Activated naive CD4-positive, alpha-beta T cell treated with anti-CD3 and anti-CD28 coated beads for 36 hours (primary cell): Measurements from ENCODE around the gene IDH3B. TPM values are rescaled to one million over a fixed set of nuclear protein-coding genes. Genes with fewer than 3 reads are reported as not detected.

Source experiments
- CTCF ChIA-PET: fragments of 350-600 bp; sonication (Branson Sonifier 250); formaldehyde crosslinking; loops from one replicate; lab custom pipeline; 2021; ENCODE audit warnings: antibody characterized with exemption; lab: Charles Lee
- DNase-seq: peaks from one replicate; pipeline ENCODE4 v3.0.0-alpha.2; 2020
- H3K27ac Mint-ChIP-seq: one replicate; pipeline ENCODE4 v1.8.0; 2021; ENCODE audit warnings: mild to moderate bottlenecking, mixed read lengths
- H3K27me3 Mint-ChIP-seq: one replicate; pipeline ENCODE4 v1.8.0; 2021; ENCODE audit warnings: low read depth, mixed read lengths
- H3K36me3 Mint-ChIP-seq: one replicate; pipeline ENCODE4 v1.8.0; 2021; ENCODE audit warnings: low read depth, mixed read lengths
- H3K4me1 Mint-ChIP-seq: one replicate; pipeline ENCODE4 v1.8.0; 2021; ENCODE audit warnings: low read depth, mixed read lengths
- H3K4me3 Mint-ChIP-seq: one replicate; pipeline ENCODE4 v1.8.0; 2021; ENCODE audit warnings: mild to moderate bottlenecking, moderate library complexity, mixed read lengths
- H3K9me3 Mint-ChIP-seq: one replicate; pipeline ENCODE4 v1.8.0; 2021; ENCODE audit warnings: mixed read lengths
- intact Hi-C: fragments of 100-400 bp; cut with micrococcal nuclease; formaldehyde crosslinking; loops from one replicate; pipeline ENCODE4 v1.15.1; 2023
- total RNA-seq, 2 experiments: library from RNA; stranded (reverse); gene quantifications; one replicate each; pipeline ENCODE4 v1.2.3, GENCODE V29; 2021

IDH3B gene
- total RNA-seq, 2 experiments from 2014 or later, result 123 to 125 TPM

DNA sequence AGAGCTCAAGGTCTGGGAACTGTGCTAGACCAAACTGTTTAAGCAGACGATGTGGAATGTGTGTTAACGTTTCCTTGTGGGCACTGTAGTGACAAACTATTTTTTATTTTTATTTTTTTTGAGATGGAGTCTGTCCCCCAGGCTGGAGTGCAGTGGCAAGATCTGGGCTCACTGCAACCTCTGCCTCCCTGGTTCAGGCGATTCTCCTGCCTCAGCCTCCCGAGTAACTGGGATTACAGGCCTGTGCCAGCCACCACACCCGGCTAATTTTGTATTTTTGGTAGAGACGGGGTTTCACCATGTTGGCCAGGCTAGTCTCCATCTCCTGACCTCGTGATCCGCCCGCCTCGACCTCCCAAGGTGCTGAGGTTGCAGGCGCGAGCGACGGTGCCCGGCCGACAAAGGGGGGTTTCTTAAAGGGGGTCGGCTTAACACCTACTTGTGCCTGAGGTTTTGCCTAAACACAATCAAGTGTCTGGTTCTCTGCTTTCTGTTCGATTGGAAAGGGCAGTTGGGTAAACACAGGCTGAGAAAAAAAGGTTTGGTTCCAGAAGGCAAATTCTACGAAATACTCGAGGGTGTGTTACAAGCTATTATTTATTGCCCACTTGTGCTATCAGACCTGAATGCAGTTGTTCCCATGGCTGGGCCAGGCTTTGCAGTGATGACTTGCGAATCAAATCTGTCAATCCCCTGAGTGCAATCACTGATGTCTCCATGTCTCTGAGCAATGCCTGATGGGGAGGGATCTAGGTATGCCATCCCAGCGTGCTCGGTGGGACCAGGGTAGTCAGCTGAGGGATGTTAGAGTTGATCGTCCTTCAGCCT lies 10.2 kb downstream of the IDH3B start:
- no peak for DNase-seq
- Mint-ChIP-seq H3K9me3 (no peaks in the 10 kb centered on the region), H3K4me1 (peaks cover 58% of the 10 kb centered on the region), H3K27me3 (no peaks in the 10 kb centered on the region), H3K4me3 (peak overlapping the region; percentile 90), H3K36me3 (peaks cover 57% of the 10 kb centered on the region), H3K27ac (peak overlapping the region; percentile 84)
- CTCF ChIA-PET, result interaction anchor here (0.8 to 1.8 kb wide), 2 partner anchors 22 to 132 kb away, joined by 3 to 5 read pairs; no protein-coding TSS in a partner anchor
- intact Hi-C loops, result loop anchor here (2.0 to 5.0 kb wide), 2 partner anchors 146 to 551 kb away; partner anchors contain the start of gene ZNF343

DNA sequence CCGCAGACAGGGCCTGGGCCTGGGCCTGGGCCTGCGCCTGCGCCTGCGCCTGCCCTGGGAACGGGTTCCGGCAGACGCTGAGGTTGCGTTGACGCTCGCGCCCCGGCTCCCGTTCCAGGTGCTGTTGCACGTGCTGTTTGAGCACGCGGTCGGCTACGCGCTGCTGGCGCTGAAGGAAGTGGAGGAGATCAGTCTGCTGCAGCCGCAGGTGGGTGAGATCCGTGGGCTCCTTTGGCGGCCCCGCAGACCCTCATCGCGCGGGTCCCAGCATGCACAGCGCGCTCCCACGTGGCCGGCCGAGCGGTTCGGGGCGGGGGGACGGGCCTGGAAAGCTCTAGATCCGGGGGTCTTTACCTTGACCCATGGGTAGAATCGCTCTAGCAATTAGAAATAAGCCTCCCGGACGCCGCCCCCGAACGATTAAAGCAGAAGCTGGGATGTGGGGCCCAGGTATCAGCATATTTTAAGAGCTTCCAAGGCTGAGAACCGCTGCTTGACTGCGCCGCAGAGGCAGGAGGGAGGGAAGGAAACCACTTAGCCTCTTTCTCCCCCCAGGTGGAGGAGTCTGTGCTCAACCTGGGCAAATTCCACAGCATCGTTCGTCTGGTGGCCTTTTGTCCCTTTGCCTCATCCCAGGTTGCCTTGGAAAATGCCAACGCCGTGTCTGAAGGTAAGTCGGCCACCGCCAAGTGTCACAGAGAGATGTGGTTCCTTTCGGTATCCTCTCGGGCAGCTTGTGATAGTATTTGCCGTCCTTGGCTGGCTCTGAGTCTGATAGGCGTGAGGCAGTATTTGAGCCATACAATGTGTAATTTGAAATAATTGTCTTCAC lies 11.1 kb downstream of the IDH3B start:
- intact Hi-C loops, result loop anchor here (1.0 to 5.0 kb wide), 4 partner anchors 11 to 550 kb away; partner anchors contain the start of genes IDH3B, SNRPB and ZNF343
- Mint-ChIP-seq H3K27ac (peak overlapping the region; percentile 84), H3K27me3 (no peaks in the 10 kb centered on the region), H3K36me3 (peaks cover 56% of the 10 kb centered on the region), H3K9me3 (no peaks in the 10 kb centered on the region), H3K4me1 (peaks cover 53% of the 10 kb centered on the region), H3K4me3 (peak overlapping the region; percentile 90)
- peak; percentile 16 for DNase-seq
- CTCF ChIA-PET, result interaction anchor here (0.6 to 1.8 kb wide), 5 partner anchors 15 to 200 kb away, joined by 3 to 5 read pairs (median 3); no protein-coding TSS in a partner anchor

DNA sequence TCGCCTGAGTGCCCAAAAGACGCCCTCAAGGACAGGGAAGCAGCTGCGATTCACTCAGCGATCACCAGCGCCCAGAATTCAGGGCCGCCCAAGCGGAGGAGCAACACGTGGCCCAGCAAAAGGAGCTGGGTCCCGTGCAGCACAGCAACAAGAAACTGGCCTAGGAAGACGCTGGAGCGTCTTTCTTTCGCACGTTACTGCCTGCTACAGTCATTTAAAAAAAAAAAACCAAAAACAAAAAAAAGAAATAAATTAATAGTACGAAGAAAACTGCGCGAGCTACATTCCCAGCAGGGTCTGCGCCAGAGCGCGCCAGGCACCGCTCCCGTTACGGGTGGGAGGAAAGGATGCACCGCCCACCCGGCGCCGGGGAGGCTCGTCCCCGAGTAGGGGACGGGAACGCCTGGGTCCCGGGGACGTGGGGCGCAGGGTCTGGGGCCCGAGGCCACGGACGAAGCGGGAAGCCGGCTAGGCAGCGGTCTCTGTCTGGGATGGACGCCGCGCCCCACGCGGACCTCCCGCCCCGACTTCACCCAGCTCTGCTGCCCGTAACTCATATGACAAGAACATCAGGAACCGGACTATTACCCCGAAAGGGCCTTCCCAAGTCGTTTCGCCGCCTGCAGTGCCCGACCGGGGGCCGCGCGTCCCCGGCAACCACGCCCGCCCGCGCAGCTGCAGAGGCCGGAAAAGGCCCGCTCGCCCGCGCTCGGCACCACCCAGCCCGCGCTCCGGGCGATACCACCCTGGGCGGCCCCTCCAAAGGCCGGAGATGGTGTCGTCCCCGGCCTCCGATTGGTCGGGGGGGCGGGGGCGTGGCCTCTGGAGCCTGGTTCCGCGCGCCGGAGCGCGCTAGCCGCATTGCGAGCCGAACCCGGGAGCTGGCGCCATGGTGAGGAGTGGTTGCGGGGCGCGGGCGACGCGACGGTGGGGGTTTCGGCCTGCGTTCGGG lies 12.0 kb downstream of the IDH3B start, which contains the start of gene NOP56:
Gene NOP56, plus strand, starts transcription at position 861 of the 952 bp plus-strand sequence. Its CDS starts 29 bp downstream, at position 890.
- Mint-ChIP-seq H3K27me3 (no peaks in the 10 kb centered on the region), H3K36me3 (peaks cover 47% of the 10 kb centered on the region), H3K9me3 (no peaks in the 10 kb centered on the region), H3K27ac (peak within 1 kb of the TSS; percentile 90), H3K4me3 (peak within 1 kb of the TSS; percentile 90), H3K4me1 (peaks cover 48% of the 10 kb centered on the region)
- peak; percentile 92 for DNase-seq
- CTCF ChIA-PET, result interaction anchor here (0.6 to 1.8 kb wide), 4 partner anchors 16 to 349 kb away, joined by 3 to 5 read pairs (median 4); no protein-coding TSS in a partner anchor
- intact Hi-C loops, result loop anchor here (1.0 to 5.0 kb wide), 4 partner anchors 12 to 549 kb away; partner anchors contain the start of genes IDH3B, SNRPB and ZNF343

DNA sequence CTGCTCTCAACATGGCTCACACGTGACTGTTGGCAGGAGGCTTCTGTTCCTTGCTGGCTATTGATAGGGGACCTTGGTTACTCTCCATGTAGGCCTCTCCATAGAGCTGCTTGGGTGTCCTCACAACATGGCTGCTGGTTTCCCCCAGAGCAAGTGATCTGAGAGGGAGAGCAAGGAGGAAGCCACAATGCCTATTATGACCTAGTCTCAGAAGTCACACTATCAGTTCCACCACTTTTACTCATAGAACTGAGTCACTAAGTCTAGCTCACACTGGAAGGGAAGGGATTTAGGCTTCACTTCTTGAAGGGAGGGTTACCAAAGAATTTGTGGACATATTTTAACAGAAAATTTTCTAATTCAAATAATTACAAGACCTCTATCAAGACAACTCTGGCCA lies 20.3 kb downstream of the IDH3B start:
- Mint-ChIP-seq H3K36me3 (peaks cover 16% of the 10 kb centered on the region), H3K4me3 (no peak overlapping the region), H3K27me3 (no peaks in the 10 kb centered on the region), H3K9me3 (no peaks in the 10 kb centered on the region), H3K4me1 (peaks cover 3% of the 10 kb centered on the region), H3K27ac (no peak overlapping the region)
- CTCF ChIA-PET, result interaction anchor here (0.6 to 2.3 kb wide), 3 partner anchors 120 to 210 kb away, joined by 3 to 12 read pairs (median 6); no protein-coding TSS in a partner anchor
- no peak for DNase-seq
- intact Hi-C loops, result no loop called here

DNA sequence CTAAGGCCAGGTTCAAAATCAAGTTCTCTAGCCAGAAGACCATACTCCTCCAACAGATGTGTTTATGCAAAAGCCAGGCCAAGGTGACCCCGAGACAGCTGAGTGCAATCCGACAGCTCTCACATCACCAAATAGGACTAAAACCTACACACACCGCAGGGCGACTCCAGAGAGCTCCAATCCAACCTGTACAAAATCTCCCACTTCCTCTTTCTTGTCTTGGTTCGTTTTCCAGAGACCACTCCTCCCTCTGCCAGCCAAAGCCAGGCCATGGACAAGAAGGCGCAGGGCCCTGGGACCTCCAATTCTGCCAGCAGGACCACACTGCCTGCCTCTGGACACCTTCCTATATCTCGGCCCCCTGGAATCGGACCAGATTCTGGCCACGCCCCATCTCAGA lies 23.1 kb downstream of the IDH3B start:
- Mint-ChIP-seq H3K27ac (no peak overlapping the region), H3K27me3 (no peaks in the 10 kb centered on the region), H3K4me3 (no peak overlapping the region), H3K36me3 (peaks cover 16% of the 10 kb centered on the region), H3K9me3 (no peaks in the 10 kb centered on the region), H3K4me1 (peaks cover 3% of the 10 kb centered on the region)
- CTCF ChIA-PET, result no interaction called here
- intact Hi-C loops, result no loop called here
- DNase-seq, result no peak

DNA sequence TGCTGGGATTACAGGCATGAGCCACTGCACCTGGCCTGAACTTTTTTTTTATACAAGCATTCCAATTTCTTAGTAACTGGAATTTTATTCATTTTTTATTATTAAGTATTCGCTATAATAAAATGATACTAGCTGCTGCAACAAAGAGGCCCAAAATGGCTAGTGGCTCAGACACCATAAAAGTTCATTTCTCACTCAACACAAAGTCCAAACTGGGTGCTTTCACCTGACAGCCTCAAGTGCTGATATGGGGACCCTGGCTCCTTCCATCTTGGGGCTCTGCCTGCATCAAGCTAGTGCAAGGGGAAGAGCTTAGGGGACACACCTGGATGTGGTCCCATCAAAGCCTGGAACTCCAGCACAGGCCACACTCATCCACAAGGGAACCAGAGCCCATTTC lies 23.8 kb downstream of the IDH3B start:
- Mint-ChIP-seq H3K4me3 (no peak overlapping the region), H3K36me3 (peaks cover 16% of the 10 kb centered on the region), H3K4me1 (peaks cover 3% of the 10 kb centered on the region), H3K27me3 (no peaks in the 10 kb centered on the region), H3K27ac (no peak overlapping the region), H3K9me3 (no peaks in the 10 kb centered on the region)
- intact Hi-C loops, result no loop called here
- no peak for DNase-seq
- CTCF ChIA-PET, result interaction anchor here (0.6 kb wide), 1 partner anchor 596 kb away, joined by 3 read pairs; no protein-coding TSS in a partner anchor

DNA sequence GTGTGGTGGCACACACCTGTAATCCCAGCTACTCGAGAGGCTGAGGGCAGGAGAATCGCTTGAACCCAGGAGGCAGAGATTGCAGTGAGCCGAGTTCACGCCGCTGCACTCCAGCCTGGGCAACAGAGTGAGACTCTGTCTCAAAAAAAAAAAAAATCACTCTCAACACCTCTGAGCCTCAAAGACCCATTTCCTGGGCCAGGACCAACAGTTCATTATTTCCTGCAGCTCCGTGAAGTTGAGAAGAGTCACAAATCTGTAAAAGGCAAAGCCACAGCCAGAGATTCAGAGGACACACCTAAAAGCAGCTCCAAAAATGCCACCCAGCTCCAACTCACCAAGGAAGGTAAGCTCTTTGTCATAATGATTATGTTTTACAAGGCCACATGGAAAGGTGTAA lies 26.8 kb downstream of the IDH3B start:
- DNase-seq, result no peak

DNA sequence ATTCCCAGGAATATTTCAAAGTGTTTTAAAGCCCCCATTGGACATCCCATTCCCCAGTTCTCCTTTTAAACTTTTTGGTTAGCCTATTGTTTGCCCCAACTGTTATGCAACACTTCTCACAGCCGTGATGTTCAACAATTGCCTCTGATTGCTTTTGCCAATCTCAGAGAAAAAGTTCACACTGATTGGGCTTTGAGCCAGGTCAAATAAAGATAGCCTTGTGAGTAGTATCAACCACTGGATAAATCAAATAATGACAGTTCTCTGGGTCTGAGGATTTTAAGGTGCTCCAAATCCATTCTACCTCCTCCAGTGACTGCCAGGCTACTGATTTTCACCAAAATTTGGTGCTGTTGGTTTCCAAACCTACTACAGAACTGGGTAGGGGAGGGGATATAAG lies 30.6 kb downstream of the IDH3B start:
- Mint-ChIP-seq H3K4me1 (peaks cover 3% of the 10 kb centered on the region), H3K4me3 (no peak overlapping the region), H3K9me3 (peaks cover 6% of the 10 kb centered on the region), H3K36me3 (no peaks in the 10 kb centered on the region), H3K27me3 (peaks cover 9% of the 10 kb centered on the region), H3K27ac (no peak overlapping the region)
- intact Hi-C loops, result no loop called here
- CTCF ChIA-PET, result no interaction called here
- DNase-seq, result no peak

More for the DNA sequence above, 26.8 kb downstream of the IDH3B start:
- H3K27me3 Mint-ChIP-seq, result no peaks in the 10 kb centered on the region
- H3K4me3 Mint-ChIP-seq, result no peak overlapping the region
- intact Hi-C loops, result no loop called here
- peaks cover 3% of the 10 kb centered on the region for H3K4me1 Mint-ChIP-seq
- H3K36me3 Mint-ChIP-seq, result peaks cover 7% of the 10 kb centered on the region
- H3K9me3 Mint-ChIP-seq, result no peaks in the 10 kb centered on the region
- no peak overlapping the region for H3K27ac Mint-ChIP-seq
- CTCF ChIA-PET, result interaction anchor here (0.7 to 2.6 kb wide), 4 partner anchors 8 to 115 kb away, joined by 3 to 10 read pairs (median 6); no protein-coding TSS in a partner anchor

DNA sequence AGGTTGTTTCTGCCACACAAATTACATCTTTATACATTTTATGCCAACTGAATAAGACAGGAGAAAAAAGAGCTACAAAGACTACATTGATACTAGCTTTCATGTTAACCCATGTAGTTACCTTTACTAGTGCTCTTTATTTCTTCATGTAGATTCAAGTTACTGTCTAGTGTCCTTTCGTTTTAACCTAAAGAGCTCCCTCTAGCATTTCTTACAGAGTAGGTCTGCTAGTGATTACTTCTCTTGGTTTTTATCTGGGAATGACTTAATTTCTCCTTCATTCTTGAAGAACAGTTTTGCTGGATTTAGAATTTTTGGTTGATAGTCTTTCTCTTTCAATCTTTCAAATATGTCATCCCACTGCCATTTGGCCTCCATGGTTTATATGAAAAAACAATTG lies 32.8 kb downstream of the IDH3B start:
- H3K27ac Mint-ChIP-seq, result no peak overlapping the region
- H3K4me3 Mint-ChIP-seq, result no peak overlapping the region
- intact Hi-C loops, result no loop called here
- H3K36me3 Mint-ChIP-seq, result no peaks in the 10 kb centered on the region
- H3K27me3 Mint-ChIP-seq, result peaks cover 9% of the 10 kb centered on the region
- DNase-seq, result no peak
- peaks cover 7% of the 10 kb centered on the region for H3K9me3 Mint-ChIP-seq
- no peaks in the 10 kb centered on the region for H3K4me1 Mint-ChIP-seq
- CTCF ChIA-PET, result interaction anchor here (1.1 kb wide), 2 partner anchors 19 to 109 kb away, joined by 3 to 4 read pairs; no protein-coding TSS in a partner anchor

DNA sequence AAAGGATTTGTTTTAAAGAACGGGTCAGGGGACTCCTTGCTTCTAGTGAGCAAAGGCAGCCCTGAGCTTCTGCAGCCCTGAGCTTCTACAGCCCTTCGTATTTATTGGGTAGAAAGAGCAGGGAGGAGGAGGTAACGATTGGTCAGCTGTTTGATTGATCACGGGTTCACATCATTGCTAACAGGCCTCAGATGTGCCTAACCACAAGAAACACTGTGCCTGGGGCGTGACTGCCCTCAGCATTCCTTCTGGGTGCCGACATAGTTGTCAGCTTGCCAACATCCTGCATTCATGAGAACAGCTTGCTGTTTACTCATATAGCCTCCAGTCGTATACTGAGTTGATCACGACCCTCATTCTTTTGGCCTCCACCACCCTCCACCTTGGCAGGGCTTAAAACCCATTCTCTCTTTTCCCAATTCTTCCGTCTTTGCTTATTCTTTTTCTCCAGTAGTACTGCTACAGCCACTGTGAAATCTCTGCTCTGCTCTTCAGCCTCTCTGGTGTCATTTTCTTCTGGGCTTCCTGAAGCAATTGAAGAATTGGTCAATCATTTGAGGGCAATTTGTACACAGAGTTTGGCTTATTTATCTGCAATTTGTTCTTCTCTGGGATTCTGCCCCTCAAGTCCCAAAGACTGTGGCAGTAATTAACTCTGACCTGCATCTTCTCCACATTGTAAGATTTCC lies 37.0 kb downstream of the IDH3B start:
- H3K27me3 Mint-ChIP-seq, result peaks cover 9% of the 10 kb centered on the region

More for the DNA sequence above, 37.0 kb downstream of the IDH3B start:
- intact Hi-C loops, result no loop called here
- CTCF ChIA-PET, result interaction anchor here (1.2 kb wide), 1 partner anchor 18 kb away, joined by 3 read pairs; no protein-coding TSS in a partner anchor
- H3K4me1 Mint-ChIP-seq, result no peaks in the 10 kb centered on the region
- H3K36me3 Mint-ChIP-seq, result no peaks in the 10 kb centered on the region
- peaks cover 9% of the 10 kb centered on the region for H3K9me3 Mint-ChIP-seq
- H3K4me3 Mint-ChIP-seq, result no peak overlapping the region
- no peak overlapping the region for H3K27ac Mint-ChIP-seq
- no peak for DNase-seq
